Fibroblast of skin of right biceps (primary cell): ENCODE results near the gene RCCD1.
"Not testable (repeated sequence)": the region's sequence is repeated elsewhere in the genome, so short reads cannot be mapped to it uniquely, and the experiment has no call there.

ENCODE experiments used
- DNase-seq: peaks from one replicate; pipeline ENCODE4 v3.0.0-alpha.2; 2013

Gene RCCD1

DNA sequence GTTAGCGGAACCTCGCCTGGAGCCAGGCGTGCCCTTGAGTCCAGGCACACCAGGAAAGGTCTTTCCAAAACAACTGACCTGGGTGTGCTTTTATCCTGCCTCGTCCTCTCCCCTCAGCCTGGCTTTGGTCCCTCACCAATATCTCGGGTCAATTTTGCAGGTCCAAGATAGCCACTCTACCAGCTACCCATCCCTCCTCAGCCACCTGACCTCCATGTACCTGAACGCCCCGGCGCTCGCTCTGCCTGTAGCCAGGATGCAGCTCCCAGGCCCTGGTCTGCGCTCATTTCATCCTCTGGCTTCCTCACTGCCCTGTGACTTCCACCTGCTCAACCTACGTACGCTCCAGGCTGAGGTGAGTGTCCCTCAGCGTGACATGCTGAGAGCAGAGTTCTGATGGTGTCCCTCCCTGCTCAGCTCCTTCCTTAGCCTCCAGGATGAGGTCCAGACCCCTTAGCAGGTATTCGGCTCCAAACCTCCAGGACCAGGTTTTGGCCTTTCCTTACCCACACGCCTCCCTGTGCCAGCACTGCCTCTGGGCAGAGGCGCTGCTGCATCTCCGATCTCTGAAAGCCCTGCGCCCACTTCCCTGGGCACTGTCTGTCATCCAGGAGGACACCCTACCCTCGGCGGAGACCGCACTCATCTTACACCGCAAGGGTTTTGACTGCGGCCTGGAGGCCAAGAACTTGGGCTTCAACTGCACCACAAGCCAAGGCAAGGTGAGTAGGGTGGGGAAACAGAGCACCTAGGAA is 36.5 kb upstream of the RCCD1 start:
- no peak for DNase-seq

- no peak for DNase-seq
Observed at GRCh38 chr15:90918835-90919234, 35.8 kb upstream of the RCCD1 start.

DNA sequence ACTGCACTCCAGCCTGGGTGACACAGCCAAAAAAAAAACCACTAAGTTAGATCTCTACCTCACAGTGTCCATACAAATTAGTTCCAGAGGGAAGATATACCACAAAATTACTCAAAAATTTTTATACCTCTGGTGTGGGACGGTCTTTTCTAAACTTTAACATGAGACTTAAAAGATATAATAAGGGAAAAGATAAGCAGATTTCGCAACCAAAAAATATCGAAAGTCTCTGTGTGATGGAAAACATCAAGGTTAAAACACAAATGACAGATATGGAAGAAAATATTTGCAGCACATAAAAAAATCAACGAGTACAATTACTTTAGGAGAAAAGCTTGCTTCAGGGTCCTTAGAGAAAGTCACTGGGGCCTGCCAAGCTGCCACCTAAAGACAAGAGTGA is 32.8 kb upstream of the RCCD1 start:
- DNase-seq: no peak

DNA sequence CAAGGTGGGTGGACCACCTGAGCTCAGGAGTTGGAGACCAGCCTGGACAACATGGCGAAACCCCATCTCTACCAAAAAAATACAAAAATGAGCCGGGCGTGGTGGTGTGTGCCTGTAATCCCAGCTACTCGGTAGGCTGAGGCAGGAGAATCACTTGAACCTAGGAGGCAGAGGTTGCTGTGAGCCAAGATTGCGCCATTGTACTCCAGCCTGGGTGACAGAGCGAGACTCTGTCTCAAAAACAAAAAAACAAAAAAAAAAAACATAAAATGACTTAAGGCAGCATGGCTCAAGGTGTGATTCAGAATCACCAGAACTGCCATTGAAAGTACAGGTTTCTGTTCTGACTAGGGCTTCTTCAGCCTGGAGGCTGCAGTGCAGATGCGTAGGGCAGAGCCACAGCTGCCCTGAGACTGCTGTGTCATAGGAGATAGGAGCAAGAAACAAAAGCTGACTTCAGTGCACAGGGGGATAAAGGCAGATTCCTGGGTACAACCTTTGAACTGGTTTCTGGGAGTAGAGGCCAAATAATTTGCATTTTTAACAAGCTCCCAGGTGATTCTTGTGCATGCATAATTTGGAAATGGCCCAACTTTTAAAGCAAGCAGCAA is 31.9 kb upstream of the RCCD1 start:
- not testable (repeated sequence) for DNase-seq

DNA sequence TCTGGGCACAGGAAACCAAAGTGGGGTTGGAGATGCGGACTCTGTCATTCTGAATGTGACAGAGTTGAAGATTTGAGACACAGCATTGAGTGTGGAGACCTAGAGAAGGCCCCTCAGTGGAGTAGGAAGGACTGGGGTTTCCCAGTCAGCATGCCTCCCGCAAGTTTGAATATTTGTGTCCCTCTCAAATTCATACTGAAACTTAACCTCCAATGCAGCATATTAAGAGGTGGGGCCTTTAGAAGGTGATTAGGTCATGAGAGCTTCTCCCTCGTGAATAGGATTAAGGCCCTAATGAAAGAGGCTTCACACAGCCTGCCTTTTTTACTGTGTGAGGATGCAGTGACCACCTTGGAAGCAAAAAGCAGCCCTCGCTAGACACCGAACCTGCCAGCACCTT is 30.3 kb upstream of the RCCD1 start:
- no peak for DNase-seq

- DNase-seq: not testable (repeated sequence)
Observed at GRCh38 chr15:90926766-90927165, 27.9 kb upstream of the RCCD1 start.

- DNase-seq: not testable (repeated sequence)
Observed at GRCh38 chr15:90928106-90928505, 26.6 kb upstream of the RCCD1 start.

- DNase-seq: no peak
Observed at GRCh38 chr15:90929246-90930019, 25.3 kb upstream of the RCCD1 start.

DNA sequence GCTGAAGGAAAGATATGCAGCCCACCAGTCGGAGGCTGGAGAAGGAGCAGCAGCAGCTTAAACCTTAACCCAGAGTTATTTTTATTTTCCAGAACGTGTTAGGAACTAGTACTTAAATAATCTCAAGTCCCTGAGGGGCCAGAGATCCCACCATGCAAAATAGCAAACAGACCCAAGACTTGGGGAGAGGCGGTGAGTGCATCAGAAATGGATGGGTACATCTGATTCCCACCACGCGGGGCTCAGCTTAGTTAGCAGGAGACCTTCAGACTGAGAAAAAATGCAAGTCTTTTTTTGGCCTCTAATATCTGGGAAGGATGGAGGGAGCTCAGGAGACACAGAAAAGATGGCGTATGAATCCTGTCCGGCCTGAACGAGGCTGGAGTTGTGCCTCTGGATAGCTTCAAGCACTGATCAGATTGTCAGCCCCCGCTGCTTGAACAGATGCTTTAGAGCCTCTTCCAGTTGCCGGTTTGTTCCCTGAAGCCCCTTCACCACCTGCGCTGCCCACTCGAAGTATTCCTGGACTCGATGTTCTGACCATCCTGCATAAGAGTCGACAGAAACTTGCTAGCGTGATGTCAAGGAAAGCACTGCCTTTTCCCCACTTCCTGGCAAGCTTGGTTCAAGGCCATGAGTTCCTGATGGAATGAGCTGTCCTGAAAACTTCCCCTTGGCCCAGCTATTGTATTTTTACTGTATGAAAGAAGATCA is 23.7 kb upstream of the RCCD1 start:
- DNase-seq: no peak

GRCh38 chr15:90931575-90931827 is 23.2 kb upstream of the RCCD1 start:
- no peak for DNase-seq

GRCh38 chr15:90931828-90932659 is 22.6 kb upstream of the RCCD1 start, which contains the start of gene HDDC3:
Gene HDDC3 (minus strand): TSS chr15:90932549. CDS start chr15:90932540, 9 bp downstream.
- DNase-seq: peak; percentile 78

DNA sequence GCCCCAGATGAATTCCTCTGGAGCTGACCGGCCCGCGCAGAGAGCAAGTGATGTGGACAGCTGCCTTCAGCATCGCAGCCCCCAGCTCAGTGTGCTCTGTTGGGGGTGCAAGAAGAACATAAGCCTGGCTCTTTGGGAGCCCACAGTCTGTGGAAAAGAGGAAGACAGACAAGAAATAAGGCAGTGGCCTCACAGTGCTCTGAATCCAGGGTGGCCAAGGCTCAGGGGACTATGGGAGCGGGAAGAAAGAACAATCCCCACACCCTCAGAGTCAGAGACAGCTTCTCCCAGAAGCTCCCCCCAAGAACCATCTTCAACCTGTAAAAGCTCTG is 22.1 kb upstream of the RCCD1 start:
- no peak for DNase-seq

DNA sequence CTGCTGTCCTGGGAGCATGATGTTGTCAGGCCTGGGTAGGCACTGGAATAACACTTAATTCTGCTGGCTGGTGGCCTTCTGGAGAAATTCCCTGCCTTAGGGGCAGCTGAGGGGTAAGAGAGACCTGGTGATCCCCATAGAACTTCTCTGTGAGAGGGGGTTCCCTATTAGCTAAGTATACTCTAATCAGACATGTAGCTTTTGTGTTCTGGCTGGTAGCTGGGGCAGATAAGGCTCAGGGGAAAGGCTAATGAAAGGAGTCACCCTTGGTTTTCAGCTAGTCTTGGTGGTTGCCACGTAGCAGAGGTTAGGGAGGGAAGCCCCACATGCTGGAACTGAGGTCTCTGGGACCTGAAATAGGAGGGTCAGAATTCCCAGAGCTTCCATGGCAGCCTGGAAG is 21.4 kb upstream of the RCCD1 start:
- no peak for DNase-seq

DNA sequence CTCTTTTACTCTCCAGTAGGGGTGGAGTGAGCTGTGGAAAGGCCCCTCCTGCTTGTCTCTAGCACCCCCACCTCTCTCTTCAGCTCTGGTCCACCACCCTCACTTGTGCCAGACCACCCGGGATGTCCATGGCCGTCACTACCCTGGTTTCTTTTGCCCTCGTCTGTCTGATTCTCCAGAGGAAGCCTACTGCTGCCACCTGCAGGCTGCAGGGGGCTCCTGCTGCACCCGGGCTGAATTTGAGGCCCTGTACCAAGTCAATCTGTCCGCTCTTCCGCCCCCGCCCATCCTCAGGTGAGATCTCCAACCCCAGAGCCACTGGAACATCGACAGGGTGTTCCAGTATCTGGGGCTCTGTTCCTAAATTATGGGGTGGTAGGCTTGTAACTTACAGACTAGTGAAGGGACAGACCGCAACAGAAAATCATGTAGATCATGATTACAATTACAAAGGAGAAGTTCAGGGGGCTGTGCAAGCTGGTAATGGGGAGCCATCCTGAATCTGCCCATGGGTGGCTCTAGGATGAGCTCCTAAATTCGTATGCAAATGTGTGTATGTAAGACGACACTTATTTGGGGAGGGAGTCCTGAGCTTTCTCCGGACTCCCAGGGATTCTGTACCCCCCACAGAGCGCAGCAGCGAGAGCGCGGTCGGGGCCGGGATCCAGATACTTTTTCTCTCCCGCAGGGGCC is 20.3 kb upstream of the RCCD1 start:
- peak; percentile 76 for DNase-seq

- DNase-seq: peak; percentile 83
Observed at GRCh38 chr15:90934949-90935751, 19.5 kb upstream of the RCCD1 start, which contains the start of gene UNC45A. Gene UNC45A (plus strand): TSS chr15:90935285. CDS start chr15:90935325, 40 bp downstream.

GRCh38 chr15:90936823-90937222 is 17.9 kb upstream of the RCCD1 start:
- DNase-seq: no peak

GRCh38 chr15:90938261-90938660 is 16.4 kb upstream of the RCCD1 start:
- no peak for DNase-seq

DNA sequence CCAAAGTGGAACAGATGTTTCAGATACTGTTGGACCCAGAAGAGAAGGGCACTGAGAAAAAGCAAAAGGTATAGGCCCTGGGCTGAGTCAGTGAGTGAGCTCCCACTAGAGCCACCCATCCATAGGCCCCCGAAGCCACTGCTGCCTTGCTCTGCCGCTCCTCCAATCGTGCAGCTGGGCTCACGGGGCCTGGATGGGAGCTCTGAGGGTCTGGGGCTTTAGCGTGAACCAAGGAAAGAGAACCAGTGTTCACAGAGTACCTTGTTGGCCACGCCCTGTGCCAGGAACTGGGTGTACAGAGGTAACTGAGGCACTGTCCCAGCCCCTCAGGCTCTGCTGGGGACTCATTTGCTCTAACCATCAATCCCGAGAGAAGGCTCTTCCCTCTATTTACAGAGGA is 14.9 kb upstream of the RCCD1 start:
- DNase-seq: no peak

DNA sequence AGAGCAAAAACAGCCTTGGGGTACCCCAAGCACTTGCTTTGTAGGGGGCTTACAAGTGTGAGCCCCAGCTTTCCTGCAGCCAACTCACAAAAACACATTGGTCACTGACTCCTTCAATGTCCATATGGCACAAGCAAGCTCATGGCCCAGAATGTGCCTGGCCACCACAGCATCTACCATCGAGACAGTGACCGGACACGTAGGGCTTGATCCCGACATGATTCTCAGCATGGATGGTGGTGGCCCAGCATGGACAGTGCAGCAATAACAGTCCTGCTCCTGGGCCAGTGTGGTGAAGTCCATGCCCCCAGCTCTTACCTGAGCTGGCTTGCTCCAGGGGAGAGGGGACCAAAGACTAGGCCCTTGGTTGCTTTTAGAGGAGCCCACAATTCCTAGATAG is 13.6 kb upstream of the RCCD1 start:
- DNase-seq: no peak

DNA sequence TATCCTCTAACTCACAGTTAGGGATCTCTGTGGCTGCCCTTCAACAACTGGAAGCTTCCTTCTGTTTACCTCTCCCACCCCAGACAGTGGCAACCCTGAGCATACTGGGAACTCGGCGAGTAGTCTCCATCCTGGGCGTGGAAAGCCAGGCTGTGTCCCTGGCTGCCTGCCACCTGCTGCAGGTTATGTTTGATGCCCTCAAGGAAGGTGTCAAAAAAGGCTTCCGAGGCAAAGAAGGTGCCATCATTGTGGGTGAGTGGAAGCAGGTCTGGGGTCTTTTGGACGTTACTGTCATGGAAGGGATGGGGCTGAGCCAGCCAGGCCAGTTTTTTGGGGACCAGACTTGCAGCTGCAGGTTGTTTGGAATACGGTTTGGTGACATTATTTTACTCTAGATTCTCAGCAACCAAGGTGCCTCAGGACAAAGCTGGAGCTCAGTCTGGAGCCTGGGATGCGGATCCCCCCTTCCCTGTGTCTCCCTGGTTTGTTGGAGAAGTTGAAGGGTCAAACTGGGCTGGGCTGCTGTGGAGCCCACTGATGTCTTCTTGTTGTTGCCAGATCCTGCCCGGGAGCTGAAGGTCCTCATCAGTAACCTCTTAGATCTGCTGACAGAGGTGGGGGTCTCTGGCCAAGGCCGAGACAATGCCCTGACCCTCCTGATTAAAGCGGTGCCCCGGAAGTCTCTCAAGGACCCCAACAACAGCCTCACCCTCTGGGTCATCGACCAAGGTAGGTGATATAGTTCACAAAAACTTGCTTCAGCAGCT is 12.1 kb upstream of the RCCD1 start:
- no peak for DNase-seq
